Left cardiac atrium (tissue), 4 donors: ENCODE data around the gene RBKS. TPM values are rescaled to one million over a fixed set of nuclear protein-coding genes. Genes with fewer than 3 reads are reported as not detected.
"Not testable (repeated sequence)": the region's sequence is repeated elsewhere in the genome, so short reads cannot be mapped to it uniquely, and the experiment has no call there.

Experiments used
- ATAC-seq, 2 donors: fragments of 200-7000 bp; cut with Tn5 transposase; one replicate each; pipeline ENCODE4 v1.9.1; 2020; ENCODE audit warnings: mild to moderate bottlenecking in 2 of 2, moderate library complexity in 2 of 2
- DNase-seq: peaks from one replicate; pipeline ENCODE4 v3.0.0-alpha.2; 2020
- intact Hi-C, 2 donors: fragments of 100-400 bp; cut with DNase I; formaldehyde crosslinking; loops; one replicate each; pipeline versions ENCODE4 v1.14.1 to v1.15.1; 2022 to 2023
- total RNA-seq, 2 donors: library from RNA; stranded (reverse); fragmentation: NEBNext Ultra II Directional; extraction: Animal tissue kit (Norgen Biotek cat#: 25700); gene quantifications; one replicate each; pipeline ENCODE4 v1.2.1, GENCODE V29; 2021
- donor health status: DM: no; HTN: yes; CAD: no.
- donor health status: DM: no; HTN: yes; CAD: no; lungs with severe emphysema.
- donor health status: DM: yes; HTN: yes; CAD: no.
- donor health status: Dilated cardiomyopathy.

RBKS gene
- total RNA-seq, 2 donors from 2014 or later = 3.3 TPM

- ATAC-seq (no peak), DNase-seq (no peak)
- intact Hi-C loops = no loop called here
Measured at GRCh38 chr2:27782701-27783100, 107.5 kb downstream of the RBKS start.

GRCh38 chr2:27781496-27781895, 108.7 kb downstream of the RBKS start:
- DNase-seq = no peak
- intact Hi-C loops = no loop called here
- ATAC-seq = no peak

- no peak for DNase-seq
- intact Hi-C loops = no loop called here
- ATAC-seq = peak in 1 of 2 donors; percentile 30
Measured at GRCh38 chr2:27779417-27780055, 110.7 kb downstream of the RBKS start.

GRCh38 chr2:27776696-27777095, 113.5 kb downstream of the RBKS start:
- no peak for DNase-seq
- ATAC-seq = no peak
- intact Hi-C loops = no loop called here

- DNase-seq (peak; percentile 73), ATAC-seq (peak in 1 of 2 donors; percentile 26)
- intact Hi-C loops = no loop called here
Measured at GRCh38 chr2:27776097-27776496, 114.1 kb downstream of the RBKS start.

GRCh38 chr2:27773959-27774358, 116.2 kb downstream of the RBKS start:
- DNase-seq = no peak
- intact Hi-C loops = no loop called here
- ATAC-seq = no peak

- intact Hi-C loops = no loop called here
Measured at GRCh38 chr2:27772804-27773203, 117.4 kb downstream of the RBKS start.

GRCh38 chr2:27771548-27772335, 118.4 kb downstream of the RBKS start, which contains the start of gene MRPL33:
Gene MRPL33, plus strand, starts transcription at chr2:27771719. Its CDS starts 59 bp downstream, at chr2:27771778.
- DNase-seq (peak; percentile 98), ATAC-seq (peak; percentile 98)
- intact Hi-C loops = no loop called here

More at GRCh38 chr2:27772804-27773203, 117.4 kb downstream of the RBKS start:
- ATAC-seq (no peak), DNase-seq (no peak)

GRCh38 chr2:27771202-27771547, 119.0 kb downstream of the RBKS start:
- ATAC-seq = no peak
- intact Hi-C loops = no loop called here
- DNase-seq = no peak

- intact Hi-C loops = no loop called here
- no peak for ATAC-seq
- no peak for DNase-seq
Measured at GRCh38 chr2:27766287-27766661, 123.9 kb downstream of the RBKS start.

- peak; percentile 82 to 90 for ATAC-seq
- DNase-seq = peak; percentile 76
- intact Hi-C loops = no loop called here
Measured at GRCh38 chr2:27765621-27766286, 124.4 kb downstream of the RBKS start.

- ATAC-seq, intact Hi-C loops, DNase-seq: not testable (repeated sequence)
Measured at GRCh38 chr2:27764526-27764925, 125.7 kb downstream of the RBKS start.

GRCh38 chr2:27763907-27764267, 126.3 kb downstream of the RBKS start:
- no peak for ATAC-seq

GRCh38 chr2:27762951-27763906, 127.0 kb downstream of the RBKS start:
- ATAC-seq (no peak), DNase-seq (no peak)
- intact Hi-C loops = no loop called here

More at GRCh38 chr2:27763907-27764267, 126.3 kb downstream of the RBKS start:
- no peak for DNase-seq
- intact Hi-C loops = no loop called here

GRCh38 chr2:27756544-27757498, 133.4 kb downstream of the RBKS start:
- DNase-seq (peak; percentile 68), ATAC-seq (peak; percentile 57 to 85)
- intact Hi-C loops = loop anchor here in 1 of 2 donors (10.0 kb wide), 1 partner anchor 138 kb away; the partner anchor contains the start of genes BABAM2 and RBKS

GRCh38 chr2:27756091-27756490, 134.1 kb downstream of the RBKS start:
- intact Hi-C loops = loop anchor here in 1 of 2 donors (10.0 kb wide), 1 partner anchor 139 kb away; the partner anchor contains the start of genes BABAM2 and RBKS
- ATAC-seq (no peak), DNase-seq (no peak)

GRCh38 chr2:27754831-27755230, 135.4 kb downstream of the RBKS start:
- intact Hi-C loops = loop anchor here in 1 of 2 donors (5.0 to 10.0 kb wide), 2 partner anchors 140 to 697 kb away; partner anchors contain the start of genes BABAM2 and RBKS
- no peak for ATAC-seq
- DNase-seq = no peak
